Fibroblast of pulmonary artery (primary cell): ENCODE data around the gene TXNDC5.

Experiments used
- DNase-seq: peaks from one replicate; pipeline ENCODE4 v3.0.0-alpha.2; 2010; ENCODE audit warnings: low read depth
- H3K4me3 ChIP-seq: replicated peaks from 2 replicates; pipeline ENCODE4 v1.5.1; 2011; ENCODE audit warnings: low read depth, mild to moderate bottlenecking, control low read depth, low read length, moderate library complexity
- TF ChIP-seq, protein P1 (sequence below): IDR thresholded peaks from 2 replicates; pipeline ENCODE4 v1.5.1; 2011; ENCODE audit warnings: mild to moderate bottlenecking, control low read depth, low read length, inconsistent platforms; ENCODE audit errors: missing control alignments

Gene TXNDC5

DNA sequence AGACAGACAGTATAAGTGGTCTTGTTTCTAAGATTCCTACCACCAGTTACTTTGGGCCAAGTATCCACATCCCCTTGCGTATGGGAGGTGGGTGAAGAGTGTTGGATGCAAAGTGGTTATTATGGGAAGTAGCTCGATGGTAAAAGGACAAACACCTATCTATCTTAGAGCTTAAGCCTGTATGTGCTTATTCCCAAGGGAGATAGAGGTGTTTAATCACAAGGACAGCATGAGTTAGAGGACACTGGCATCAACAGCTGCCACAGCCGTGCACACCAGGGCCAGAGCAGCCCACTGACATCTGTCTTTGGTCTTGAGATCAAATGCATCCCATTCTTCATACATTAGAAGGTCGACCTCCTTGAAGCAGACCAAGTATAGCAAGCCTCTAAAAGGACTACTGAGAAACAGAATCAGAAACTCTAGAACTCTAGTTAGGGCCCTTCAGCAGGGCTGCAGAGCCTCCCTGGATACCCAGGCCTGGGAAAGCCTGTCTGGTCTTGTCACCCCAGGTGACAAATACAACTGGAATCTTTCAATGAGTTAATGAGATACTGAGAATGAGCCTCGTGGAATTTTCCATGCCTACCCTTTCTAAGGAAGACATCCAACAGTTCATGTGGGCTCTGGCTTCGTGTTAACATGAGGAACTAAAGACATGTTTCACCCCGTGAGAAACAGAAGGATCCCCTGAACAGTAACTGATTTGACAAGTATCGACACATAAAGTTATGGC, 28.7 kb downstream of the TXNDC5 start:
- H3K4me3 ChIP-seq, result no peak overlapping the region
- TF ChIP-seq, protein P1, sequence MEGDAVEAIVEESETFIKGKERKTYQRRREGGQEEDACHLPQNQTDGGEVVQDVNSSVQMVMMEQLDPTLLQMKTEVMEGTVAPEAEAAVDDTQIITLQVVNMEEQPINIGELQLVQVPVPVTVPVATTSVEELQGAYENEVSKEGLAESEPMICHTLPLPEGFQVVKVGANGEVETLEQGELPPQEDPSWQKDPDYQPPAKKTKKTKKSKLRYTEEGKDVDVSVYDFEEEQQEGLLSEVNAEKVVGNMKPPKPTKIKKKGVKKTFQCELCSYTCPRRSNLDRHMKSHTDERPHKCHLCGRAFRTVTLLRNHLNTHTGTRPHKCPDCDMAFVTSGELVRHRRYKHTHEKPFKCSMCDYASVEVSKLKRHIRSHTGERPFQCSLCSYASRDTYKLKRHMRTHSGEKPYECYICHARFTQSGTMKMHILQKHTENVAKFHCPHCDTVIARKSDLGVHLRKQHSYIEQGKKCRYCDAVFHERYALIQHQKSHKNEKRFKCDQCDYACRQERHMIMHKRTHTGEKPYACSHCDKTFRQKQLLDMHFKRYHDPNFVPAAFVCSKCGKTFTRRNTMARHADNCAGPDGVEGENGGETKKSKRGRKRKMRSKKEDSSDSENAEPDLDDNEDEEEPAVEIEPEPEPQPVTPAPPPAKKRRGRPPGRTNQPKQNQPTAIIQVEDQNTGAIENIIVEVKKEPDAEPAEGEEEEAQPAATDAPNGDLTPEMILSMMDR, result no peak
- no peak for DNase-seq

DNA sequence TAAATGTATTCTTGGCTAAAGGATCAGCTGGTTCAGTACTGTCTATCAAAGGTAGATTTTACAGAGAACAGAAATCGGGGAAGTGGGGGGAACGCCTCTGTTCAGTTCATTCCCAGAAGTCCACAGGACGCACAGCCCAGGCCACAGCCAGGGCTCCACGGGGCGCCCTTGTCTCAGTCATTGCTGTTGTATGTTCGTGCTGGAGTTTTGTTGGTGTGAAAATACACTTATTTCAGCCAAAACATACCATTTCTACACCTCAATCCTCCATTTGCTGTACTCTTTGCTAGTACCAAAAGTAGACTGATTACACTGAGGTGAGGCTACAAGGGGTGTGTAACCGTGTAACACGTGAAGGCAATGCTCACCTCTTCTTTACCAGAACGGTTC, 29.9 kb downstream of the TXNDC5 start:
- TF ChIP-seq, protein P1, result no peak

DNA sequence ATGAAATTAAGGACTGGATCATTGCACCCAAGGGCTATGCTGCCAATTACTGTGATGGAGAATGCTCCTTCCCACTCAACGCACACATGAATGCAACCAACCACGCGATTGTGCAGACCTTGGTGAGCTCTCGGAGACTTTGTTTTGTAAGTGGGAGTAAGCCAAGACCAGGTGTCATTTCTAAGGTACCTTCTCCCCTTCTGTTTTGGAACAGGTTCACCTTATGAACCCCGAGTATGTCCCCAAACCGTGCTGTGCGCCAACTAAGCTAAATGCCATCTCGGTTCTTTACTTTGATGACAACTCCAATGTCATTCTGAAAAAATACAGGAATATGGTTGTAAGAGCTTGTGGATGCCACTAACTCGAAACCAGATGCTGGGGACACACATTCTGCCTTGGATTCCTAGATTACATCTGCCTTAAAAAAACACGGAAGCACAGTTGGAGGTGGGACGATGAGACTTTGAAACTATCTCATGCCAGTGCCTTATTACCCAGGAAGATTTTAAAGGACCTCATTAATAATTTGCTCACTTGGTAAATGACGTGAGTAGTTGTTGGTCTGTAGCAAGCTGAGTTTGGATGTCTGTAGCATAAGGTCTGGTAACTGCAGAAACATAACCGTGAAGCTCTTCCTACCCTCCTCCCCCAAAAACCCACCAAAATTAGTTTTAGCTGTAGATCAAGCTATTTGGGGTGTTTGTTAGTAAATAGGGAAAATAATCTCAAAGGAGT, 30.4 kb downstream of the TXNDC5 start:
- H3K4me3 ChIP-seq, result no peak overlapping the region
- TF ChIP-seq, protein P1, result no peak
- DNase-seq, result no peak

More for the DNA sequence above, 29.9 kb downstream of the TXNDC5 start:
- DNase-seq, result no peak
- no peak overlapping the region for H3K4me3 ChIP-seq

DNA sequence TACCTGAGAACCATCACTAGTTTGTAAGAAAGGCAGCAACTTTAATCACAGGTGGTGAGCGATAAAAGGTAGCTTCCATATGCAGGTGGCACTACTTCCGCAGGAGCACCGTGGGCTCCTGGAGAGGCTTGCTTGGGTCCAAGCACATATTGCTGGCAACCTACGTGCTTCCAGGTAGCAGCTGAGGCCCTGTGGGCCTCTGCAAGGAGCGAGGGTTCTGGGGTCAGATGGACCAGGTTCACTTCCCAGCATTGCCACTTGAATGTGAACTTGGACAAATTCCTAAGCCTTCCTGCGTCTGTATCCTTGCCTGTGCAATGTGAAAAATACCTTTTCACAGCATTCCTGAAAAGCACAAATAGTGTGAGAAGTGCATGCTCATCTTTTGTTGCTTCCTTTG, 31.0 kb downstream of the TXNDC5 start:
- H3K4me3 ChIP-seq, result no peak overlapping the region
- DNase-seq, result no peak
- TF ChIP-seq, protein P1, result no peak

DNA sequence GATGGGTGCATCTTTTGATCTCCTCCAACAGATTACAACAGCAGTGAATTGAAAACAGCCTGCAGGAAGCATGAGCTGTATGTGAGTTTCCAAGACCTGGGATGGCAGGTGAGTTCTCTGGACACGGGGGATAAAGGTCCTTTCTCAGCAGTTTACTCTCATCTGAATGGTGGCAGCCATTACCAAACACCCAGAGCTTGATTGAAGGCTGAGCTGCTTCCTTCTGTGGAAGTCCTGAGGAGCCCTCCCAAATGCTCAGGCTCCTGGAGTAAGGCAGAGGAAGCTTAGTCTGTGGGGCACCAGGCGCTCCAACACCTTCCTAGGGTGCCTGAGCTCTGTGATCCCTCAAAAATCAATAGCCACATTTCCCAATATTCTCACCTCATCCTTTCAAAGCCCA, 31.5 kb downstream of the TXNDC5 start:
- TF ChIP-seq, protein P1, result no peak
- no peak for DNase-seq

DNA sequence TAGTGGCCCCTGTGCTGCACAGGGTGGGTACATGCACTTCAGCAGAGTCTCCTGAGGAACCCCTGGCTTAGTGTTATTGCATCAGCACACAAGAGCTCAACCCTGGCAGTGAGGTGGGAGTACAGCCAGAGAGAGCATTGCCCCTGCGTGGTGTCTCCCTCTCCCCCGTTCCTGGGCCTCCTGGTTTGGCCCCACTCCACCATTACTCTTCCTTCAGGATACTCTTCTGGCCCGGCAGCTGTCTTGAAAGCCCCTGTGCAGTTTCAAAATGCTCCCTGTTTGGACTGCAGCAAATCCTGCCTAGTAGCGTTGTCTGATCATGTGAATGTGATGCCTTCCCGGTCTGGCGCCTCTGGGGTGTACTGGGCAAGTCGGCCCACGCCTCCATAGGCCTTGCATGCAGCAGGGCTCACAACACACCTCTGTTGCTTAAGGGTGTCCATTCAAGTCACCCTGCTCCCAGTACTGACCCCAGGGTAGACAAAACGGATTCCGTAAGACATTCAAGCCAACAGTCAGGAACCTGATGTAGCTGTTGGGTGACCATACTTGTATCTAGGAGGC, 32.1 kb downstream of the TXNDC5 start:
- DNase-seq, result peak; percentile 62
- no peak overlapping the region for H3K4me3 ChIP-seq
- TF ChIP-seq, protein P1, result no peak

More for the DNA sequence above, 31.5 kb downstream of the TXNDC5 start:
- H3K4me3 ChIP-seq, result no peak overlapping the region
